Lung microvascular endothelial cell (primary cell): Measurements from ENCODE around the gene SLC4A5. TPM values are rescaled to one million over a fixed set of nuclear protein-coding genes. Genes with fewer than 3 reads are reported as not detected.
"Not testable (repeated sequence)": the region's sequence is repeated elsewhere in the genome, so short reads cannot be mapped to it uniquely, and the experiment has no call there.

Experiments used
- DNase-seq, 2 donors: peaks; one replicate each; pipeline versions ENCODE4 v3.0.0 to v3.0.0-alpha.2; 2010; ENCODE audit warnings: low read depth in 2 of 2
- total RNA-seq: library from RNA; depleted of rRNA; stranded (reverse); fragments of >200 nt; gene quantifications from 2 replicates; pipeline ENCODE4 v1.2.1, GENCODE V29; 2014

SLC4A5 gene
- total RNA-seq, 1 donor from 2014 or later, result 0.20 TPM

GRCh38 chr2:74238879-74239278 lies 104.3 kb downstream of the SLC4A5 start:
- DNase-seq, result peak; percentile 47 to 51

DNA sequence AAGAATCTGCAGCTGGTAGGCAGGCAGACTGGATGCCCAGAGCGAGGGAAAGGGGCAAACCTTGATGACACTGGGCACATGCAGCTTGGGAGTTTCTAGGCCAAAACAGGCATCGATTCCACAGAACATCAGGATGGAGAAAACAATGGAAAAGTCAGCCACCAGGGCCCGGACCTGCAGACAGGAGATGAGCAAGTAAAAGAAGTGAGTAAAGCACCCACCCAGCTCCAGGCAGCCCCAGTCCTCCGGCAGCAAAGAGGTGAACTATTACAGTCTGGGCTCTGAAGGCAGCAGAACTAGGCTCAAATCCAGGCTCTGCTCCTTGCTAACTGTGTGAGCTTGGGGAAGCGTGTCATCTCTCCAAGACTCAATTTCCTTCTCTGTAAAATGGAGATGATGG lies 108.2 kb downstream of the SLC4A5 start:
- DNase-seq, result no peak

DNA sequence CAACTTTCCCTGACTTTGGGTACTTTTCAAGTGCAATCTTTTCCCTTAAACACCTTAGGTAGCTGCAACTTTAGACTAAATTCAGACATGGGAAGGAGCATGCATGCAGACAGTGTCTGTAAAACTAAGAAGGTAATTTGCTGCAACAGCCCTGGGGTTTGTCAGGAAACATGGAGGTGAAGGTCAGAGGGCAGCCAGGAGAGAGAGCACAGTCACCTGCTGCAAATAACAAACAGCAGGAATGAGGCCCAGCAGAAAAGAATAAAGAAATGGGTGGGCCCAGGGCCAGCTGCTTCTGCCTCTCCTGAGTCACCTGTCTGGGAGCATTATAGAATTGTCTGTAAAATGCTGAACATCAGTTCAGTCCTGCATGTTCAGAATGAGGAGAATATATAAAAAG lies 109.6 kb downstream of the SLC4A5 start:
- DNase-seq, result no peak

- DNase-seq, result no peak
Observed at GRCh38 chr2:74232426-74232825, 110.8 kb downstream of the SLC4A5 start.

DNA sequence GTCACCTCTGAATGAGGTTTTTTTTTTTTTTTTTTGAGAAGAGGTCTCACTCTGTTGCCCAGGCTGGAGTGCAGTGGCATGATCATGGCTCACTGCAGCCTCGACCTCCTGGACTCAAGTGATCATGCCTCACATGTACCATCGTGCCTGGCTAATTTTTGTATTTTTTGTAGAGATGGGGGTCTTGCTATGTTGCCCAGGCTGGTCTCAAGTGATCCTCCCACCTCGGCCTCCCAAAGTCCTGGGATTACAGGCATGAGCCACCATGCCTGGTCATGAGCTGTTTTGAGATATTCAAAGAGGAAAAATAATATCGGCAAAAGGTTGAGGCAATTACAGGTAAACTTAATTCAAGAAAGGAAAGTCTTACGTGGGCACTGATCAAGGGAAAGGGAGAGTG lies 113.4 kb downstream of the SLC4A5 start:
- DNase-seq, result not testable (repeated sequence)

GRCh38 chr2:74228772-74229171 lies 114.4 kb downstream of the SLC4A5 start:
- no peak for DNase-seq

DNA sequence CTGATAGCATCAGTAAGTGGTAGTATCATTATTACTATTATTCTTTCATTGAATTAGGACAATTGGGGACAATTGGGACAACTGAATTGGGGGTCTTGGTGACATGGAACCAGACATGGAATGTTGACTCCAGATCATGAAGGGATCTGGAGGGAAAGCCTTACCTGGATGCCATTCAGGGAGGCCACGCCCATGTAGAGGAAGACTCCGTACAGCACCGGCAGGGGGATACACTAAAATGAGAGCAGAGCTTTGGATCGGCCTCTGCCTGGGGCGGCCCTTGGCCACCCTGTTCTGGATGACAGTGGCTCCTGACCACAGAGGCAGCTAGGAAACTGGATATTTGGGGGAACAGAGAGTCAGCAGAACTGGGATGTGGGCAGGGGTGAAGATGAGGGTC lies 115.6 kb downstream of the SLC4A5 start:
- DNase-seq, result no peak

GRCh38 chr2:74226648-74227213 lies 116.5 kb downstream of the SLC4A5 start:
- no peak for DNase-seq

DNA sequence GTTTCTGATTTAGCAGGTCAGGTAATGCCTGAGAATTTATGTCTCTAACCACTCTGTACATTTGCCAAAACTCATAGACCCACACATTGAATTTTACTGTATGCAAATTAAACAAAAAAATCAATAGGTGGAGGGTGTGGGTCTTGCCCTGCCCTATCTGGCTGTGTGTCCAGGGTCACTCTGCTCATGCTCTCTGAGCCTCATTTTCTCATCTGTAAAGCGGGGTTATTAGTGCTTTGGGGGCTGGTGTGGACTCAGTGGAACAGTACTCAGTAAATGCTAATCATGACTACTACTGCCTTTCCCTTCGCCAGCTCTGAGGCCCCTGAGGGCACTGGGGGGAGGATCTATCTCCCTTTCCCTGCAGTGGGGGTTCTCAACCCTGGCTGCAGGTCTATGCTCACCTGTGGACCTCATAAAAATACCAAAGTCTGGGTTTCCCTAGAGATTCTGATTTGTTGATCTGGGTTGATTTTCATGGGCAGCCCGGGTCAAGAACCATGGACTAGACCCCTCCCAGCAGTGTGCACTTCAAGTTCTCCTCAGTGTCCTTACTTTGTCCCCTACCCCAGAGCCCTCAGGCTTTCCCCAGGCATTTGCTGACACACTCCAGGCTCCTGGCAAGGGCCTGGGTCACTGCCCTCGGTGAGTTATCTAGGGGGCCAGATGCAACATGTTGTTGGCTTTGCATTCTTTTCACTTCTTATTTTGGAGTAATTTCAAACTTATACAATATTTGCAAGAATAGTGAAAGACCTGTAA lies 117.3 kb downstream of the SLC4A5 start:
- DNase-seq, result no peak

GRCh38 chr2:74223941-74224770 lies 119.1 kb downstream of the SLC4A5 start:
- DNase-seq, result no peak

GRCh38 chr2:74222300-74222650 lies 120.9 kb downstream of the SLC4A5 start:
- DNase-seq, result no peak

- no peak for DNase-seq
Observed at GRCh38 chr2:74221604-74222299, 121.5 kb downstream of the SLC4A5 start.

- no peak for DNase-seq
Observed at GRCh38 chr2:74221091-74221490, 122.1 kb downstream of the SLC4A5 start.

DNA sequence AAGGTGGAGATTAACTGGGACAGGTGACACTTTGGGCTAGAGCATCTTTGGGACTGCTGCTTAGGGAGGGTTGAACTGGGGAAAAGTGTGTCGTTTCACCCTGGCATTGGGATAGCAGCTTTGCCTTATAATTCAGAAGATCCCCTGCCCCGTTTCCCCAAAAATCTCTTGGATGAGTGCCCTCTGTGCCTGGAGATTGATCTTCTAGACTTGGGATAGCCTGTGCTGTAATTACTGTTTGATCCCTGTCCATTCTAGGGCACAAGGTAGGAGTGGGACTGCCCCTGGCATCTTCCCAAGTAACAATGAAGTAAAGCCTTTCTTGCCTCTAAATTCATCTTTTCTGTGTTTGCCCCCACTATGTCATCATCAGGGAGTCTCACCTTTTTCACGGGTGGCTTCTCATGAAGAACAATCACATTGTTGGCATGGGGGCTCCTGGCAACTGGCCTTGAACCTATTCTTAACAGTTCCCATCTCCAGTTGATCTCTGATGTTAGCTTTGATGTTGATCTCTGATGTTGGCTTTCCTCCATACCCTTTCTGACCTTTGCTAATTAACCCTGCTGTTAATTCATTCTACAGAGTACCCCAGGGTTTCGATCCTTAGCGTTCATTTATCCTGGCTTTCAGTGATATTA lies 123.2 kb downstream of the SLC4A5 start:
- DNase-seq, result no peak

GRCh38 chr2:74216642-74217041 lies 126.6 kb downstream of the SLC4A5 start:
- no peak for DNase-seq

- not testable (repeated sequence) for DNase-seq
Observed at GRCh38 chr2:74215771-74216170, 127.4 kb downstream of the SLC4A5 start.

DNA sequence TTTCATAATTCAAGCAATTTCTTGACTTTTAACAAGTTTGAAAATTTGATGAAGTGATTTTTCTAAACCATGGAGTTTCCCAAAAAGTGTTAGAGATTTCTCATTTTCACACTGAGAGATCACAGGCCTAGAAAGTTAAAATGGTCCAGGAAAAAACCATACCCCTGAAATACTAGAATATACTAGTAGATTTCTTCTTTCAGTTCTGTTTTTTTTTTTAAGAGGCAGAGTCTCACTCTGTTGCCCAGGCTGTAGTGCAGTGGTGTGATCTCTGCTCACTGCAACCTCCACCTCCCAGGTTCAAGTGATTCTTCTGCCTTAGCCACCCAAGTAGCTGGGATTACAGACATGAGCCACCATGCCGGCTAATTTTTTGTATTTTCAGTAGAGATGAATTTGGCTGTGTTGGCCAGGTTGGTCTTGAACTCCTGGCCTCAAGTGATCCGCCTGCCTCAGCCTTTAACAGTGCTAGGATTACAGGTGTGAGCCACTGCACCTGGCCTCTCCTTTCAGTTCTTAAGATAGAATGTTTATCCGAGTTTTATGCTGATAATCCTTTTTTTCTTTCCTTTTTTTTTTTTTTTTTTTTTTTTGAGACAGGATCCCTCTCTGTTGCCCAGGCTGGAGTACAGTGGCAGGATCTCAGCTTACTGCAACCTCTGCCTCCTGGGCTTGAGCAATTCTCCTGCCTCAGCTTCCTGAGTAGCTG lies 130.4 kb downstream of the SLC4A5 start:
- no peak for DNase-seq

DNA sequence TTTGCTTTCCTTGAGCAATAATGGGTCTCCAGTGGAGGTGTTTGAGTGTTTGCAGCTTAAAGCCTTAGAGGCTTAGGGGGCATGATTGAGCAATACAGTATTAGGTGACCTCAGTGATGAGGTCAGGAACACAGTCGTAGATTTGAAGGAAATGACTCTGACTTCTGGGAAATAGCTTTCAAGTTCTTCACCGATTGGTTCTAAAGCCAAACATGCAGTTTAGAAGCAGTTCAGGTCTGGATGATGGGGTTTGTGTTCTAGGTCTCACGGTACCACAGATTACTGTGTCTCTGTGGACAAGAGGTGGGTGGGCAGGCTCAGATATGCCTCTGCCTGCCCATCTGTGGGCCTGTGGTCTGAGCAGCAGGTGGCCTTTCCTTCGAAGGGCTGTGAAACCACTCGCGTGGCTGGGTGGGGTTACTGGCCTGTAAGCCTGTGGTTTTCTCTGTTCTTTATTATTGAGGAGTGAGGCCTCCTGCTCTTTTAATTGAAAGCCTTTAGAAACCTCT lies 137.0 kb downstream of the SLC4A5 start:
- DNase-seq, result peak; percentile 19 to 85

GRCh38 chr2:74205596-74205995 lies 137.6 kb downstream of the SLC4A5 start:
- DNase-seq, result no peak

GRCh38 chr2:74205113-74205512 lies 138.1 kb downstream of the SLC4A5 start:
- DNase-seq, result no peak

- DNase-seq, result no peak
Observed at GRCh38 chr2:74204436-74204835, 138.8 kb downstream of the SLC4A5 start.
